Lung (tissue), 12 donors: ENCODE results near the gene DCST1. TPM values are rescaled to one million over a fixed set of nuclear protein-coding genes. Genes with fewer than 3 reads are reported as not detected.

Experiments
- ATAC-seq: fragments of 200-7000 bp; cut with Tn5 transposase; one replicate; pipeline ENCODE4 v1.9.1; 2020; ENCODE audit warnings: moderate number of reproducible peaks; ENCODE audit not compliant: insufficient read depth, low FRiP score
- DNase-seq, 3 donors: peaks; one replicate each; pipeline ENCODE4 v3.0.0-alpha.2; 2013 to 2017
- H3K27ac ChIP-seq, 2 donors: one replicate each; pipeline ENCODE4 v1.5.1; 2013; ENCODE audit warnings: mild to moderate bottlenecking in 2 of 2, moderate library complexity in 2 of 2, control low read depth in 1 of 2, inconsistent platforms in 1 of 2, low read depth in 1 of 2, low read length in 1 of 2
- H3K27me3 ChIP-seq, 3 donors: one replicate each; pipeline ENCODE4 v1.5.1; 2013; ENCODE audit warnings: low read length in 2 of 3; ENCODE audit not compliant: control insufficient read depth in 3 of 3, insufficient read depth in 3 of 3
- H3K36me3 ChIP-seq, 4 donors: one replicate each; pipeline ENCODE4 v1.5.1; 2013; ENCODE audit warnings: low read length in 4 of 4, mild to moderate bottlenecking in 1 of 4, moderate library complexity in 1 of 4; ENCODE audit not compliant: control insufficient read depth in 4 of 4, insufficient read depth in 4 of 4
- H3K4me1 ChIP-seq, 5 donors: one replicate each; pipeline ENCODE4 v1.5.1; 2013; ENCODE audit warnings: low read length in 5 of 5, mild to moderate bottlenecking in 2 of 5, moderate library complexity in 1 of 5; ENCODE audit not compliant: control insufficient read depth in 5 of 5, insufficient read depth in 5 of 5
- H3K4me3 ChIP-seq: one replicate; pipeline ENCODE4 v1.5.1; 2013; ENCODE audit warnings: mild to moderate bottlenecking, control low read depth, moderate library complexity
- H3K9ac ChIP-seq, 2 donors: one replicate each; pipeline ENCODE4 v1.5.1; 2013; ENCODE audit warnings: low read length in 2 of 2, control low read depth in 1 of 2; ENCODE audit not compliant: insufficient read depth in 1 of 2
- H3K9me3 ChIP-seq, 4 donors: one replicate each; pipeline ENCODE4 v1.5.1; 2013; ENCODE audit warnings: low read length in 3 of 4, mild to moderate bottlenecking in 1 of 4, moderate library complexity in 1 of 4; ENCODE audit not compliant: control insufficient read depth in 4 of 4, insufficient read depth in 3 of 4
- CTCF ChIP-seq: IDR thresholded peaks from 2 replicates; pipeline ENCODE4 v1.5.1; 2012; ENCODE audit warnings: mild to moderate bottlenecking; ENCODE audit errors: control extremely low read depth, extremely low read depth
- WGBS, 2 donors: extraction: QIAGEN DNeasy Blood & Tissue Kit; methylation state at CpG; one replicate each; pipeline ENCODE4 v1.1.7; 2013; 5-methylcytosine and 5-hydroxymethylcytosine counted together
- polyA plus RNA-seq, 2 donors: library from polyadenylated mRNA; stranded (reverse); fragments of 200-250 nt; gene quantifications; one replicate each; pipeline ENCODE4 v1.2.1, GENCODE V29; 2013
- total RNA-seq, 2 donors: library from RNA; depleted of rRNA in 1 of 2; stranded (reverse); fragments of >200 nt in 1 of 2; gene quantifications; one replicate each; pipeline ENCODE4 v1.2.1, GENCODE V29; 2014 to 2021
- donor health status: control.
- donor health status: control.
- donor health status: Bipolar disorder and iron deficiency.
- donor health status: healthy.
- donor health status: DM: yes; HTN: yes; CAD: no.

The DCST1 gene
- total and polyA plus RNA-seq, 4 donors, result 0.08 to 0.20 TPM; not detected in 2

GRCh38 chr1:155062151-155062686, 28.6 kb downstream of the DCST1 start:
- Histone ChIP-seq H3K36me3 (peaks cover 2 to 29% (median 2%) of the 10 kb centered on the region in 4 donors), H3K27me3 (peaks cover 0 to 4% (median 0%) of the 10 kb centered on the region in 3 donors), H3K4me1 (peaks cover 0 to 31% (median 10%) of the 10 kb centered on the region in 5 donors), H3K9me3 (peaks cover 0 to 2% (median 0%) of the 10 kb centered on the region in 4 donors), H3K27ac (no peak overlapping the region), H3K4me3 (no peak overlapping the region), H3K9ac (no peak overlapping the region)
- no peak for ATAC-seq
- TF ChIP-seq CTCF, result no peak
- WGBS, 2 donors, result 55 to 56% methylated on average over 29 of the region's 29 CpGs
- DNase-seq, result peak in 1 of 3 donors; percentile 23

GRCh38 chr1:155062702-155063411, 29.2 kb downstream of the DCST1 start:
- no peak overlapping the region for H3K9ac ChIP-seq
- peak; percentile 58 to 78 (median 58) for DNase-seq
- peaks cover 0 to under 1% (median 0%) of the 10 kb centered on the region in 4 donors for H3K9me3 ChIP-seq
- TF ChIP-seq CTCF, result peak; percentile 43
- H3K4me3 ChIP-seq, result no peak overlapping the region
- 13 to 22% methylated on average over 46 of the region's 46 CpGs for WGBS, 2 donors
- no peak overlapping the region for H3K27ac ChIP-seq
- peaks cover 0 to 31% (median 10%) of the 10 kb centered on the region in 5 donors for H3K4me1 ChIP-seq
- peaks cover 0 to 23% (median 3%) of the 10 kb centered on the region in 4 donors for H3K36me3 ChIP-seq
- ATAC-seq, result no peak
- H3K27me3 ChIP-seq, result peaks cover 0 to 4% (median 0%) of the 10 kb centered on the region in 3 donors

GRCh38 chr1:155063550-155064110, 30.0 kb downstream of the DCST1 start, which contains the start of gene EFNA4:
Gene EFNA4, plus strand, starts transcription at chr1:155063740. Its CDS starts 84 bp downstream, at chr1:155063824.
- Histone ChIP-seq H3K36me3 (peaks cover 0 to 15% (median 6%) of the 10 kb centered on the region in 4 donors), H3K27me3 (peaks cover 0 to 4% (median 0%) of the 10 kb centered on the region in 3 donors), H3K27ac (peak within 1 kb of the TSS; percentile 81 to 89), H3K9me3 (no peaks in the 10 kb centered on the region), H3K4me1 (peaks cover 0 to 31% (median 10%) of the 10 kb centered on the region in 5 donors), H3K4me3 (peak within 1 kb of the TSS; percentile 67), H3K9ac (peak within 1 kb of the TSS; percentile 46 to 90)
- 0% methylated on average over 46 to 57 of the region's 57 CpGs for WGBS, 2 donors
- no peak for TF ChIP-seq CTCF
- DNase-seq (peak; percentile 91 to 95 (median 93)), ATAC-seq (peak; percentile 96)
